HepG2 (cell line): Measurements from ENCODE around the gene RANBP17. TPM values are rescaled to one million over a fixed set of nuclear protein-coding genes. Genes with fewer than 3 reads are reported as not detected.

ENCODE experiments used
- ATAC-seq: fragments of 200-7000 bp; cut with Tn5 transposase; 3 replicates; pipeline ENCODE4 v1.9.1; 2020; ENCODE audit warnings: mild to moderate bottlenecking, moderate library complexity
- BruUV-seq: library from RNA; stranded (reverse); fragments of 400-500 nt; replicated peaks from 2 replicates; lab custom pipeline; 2021; lab: Mats Ljungman, UMichigan
- CTCF ChIA-PET: fragments of 300-600 bp; formaldehyde crosslinking; extraction: SDS; loops from one replicate; lab custom pipeline; 2021; ENCODE audit warnings: low total read pairs, inconsistent platforms, low intra/inter-chr PET ratio; lab: Yijun Ruan, JAX
- POLR2A ChIA-PET: fragments of 350-600 bp; sonication (Branson Sonifier 250); formaldehyde crosslinking; loops from one replicate; lab custom pipeline; 2020; ENCODE audit warnings: antibody characterized with exemption, inconsistent platforms; lab: Yijun Ruan, JAX
- DNase-seq: peaks from one replicate; pipeline ENCODE4 v3.0.0-alpha.2; 2015; ENCODE audit warnings: low spot score
- FAIRE-seq: peaks from 3 replicates; lab custom pipeline; 2011; peaks lifted over from hg19 to GRCh38; lab: Jason Lieb, UNC
- H2AFZ ChIP-seq: one replicate; pipeline ENCODE4 v1.6.1; 2011; ENCODE audit warnings: low read length, inconsistent platforms
- H3K27ac ChIP-seq: fragments of 300-600 bp; 3 replicates; pipeline ENCODE4 v1.8.0; 2011; ENCODE audit warnings: mixed run types, mild to moderate bottlenecking, mixed read lengths, low read length, inconsistent platforms; ENCODE audit not compliant: insufficient read depth; ENCODE audit errors: extremely low read length
- H3K27me3 ChIP-seq, 2 experiments: fragments of 200-600 bp in 1 of 2; 2 replicates in 1 of 2; 3 replicates in 1 of 2; pipeline versions ENCODE4 v1.6.0 to v1.8.0; 2011; ENCODE audit warnings: low read length in 2 of 2, mild to moderate bottlenecking in 2 of 2, moderate library complexity in 2 of 2, inconsistent platforms in 1 of 2; ENCODE audit not compliant: insufficient read depth in 2 of 2, control insufficient read depth in 1 of 2
- H3K36me3 ChIP-seq, 2 experiments: fragments of 200-600 bp in 1 of 2; replicated peaks in 1 of 2; 2 replicates in 1 of 2; 3 replicates in 1 of 2; pipeline versions ENCODE4 v1.5.1 to v1.8.0; 2011; ENCODE audit warnings: low read length in 2 of 2, inconsistent platforms in 1 of 2; ENCODE audit not compliant: insufficient read depth in 2 of 2, control insufficient read depth in 1 of 2
- H3K4me1 ChIP-seq: 2 replicates; pipeline ENCODE4 v1.5.1; 2012; ENCODE audit warnings: low read length, inconsistent platforms; ENCODE audit not compliant: insufficient read depth
- H3K4me2 ChIP-seq: 2 replicates; pipeline ENCODE4 v1.6.0; 2011; ENCODE audit warnings: low read depth, low read length, inconsistent platforms
- H3K4me3 ChIP-seq, 3 experiments: fragments of 200-600 bp in 1 of 3; sonication (generic), shearing (Covaris generic) in 1 of 3; replicated peaks in 1 of 3; 2 replicates each; pipeline ENCODE4 v1.5.1; 2011 to 2016; ENCODE audit warnings: low read length in 3 of 3, inconsistent platforms in 2 of 3, low read depth in 2 of 3, mild to moderate bottlenecking in 2 of 3, control low read depth in 1 of 3, mixed read lengths in 1 of 3; ENCODE audit not compliant: insufficient read depth in 1 of 3
- H3K79me2 ChIP-seq: one replicate; pipeline ENCODE4 v1.6.1; 2011; ENCODE audit warnings: low read length, inconsistent platforms; ENCODE audit not compliant: insufficient read depth
- H3K9ac ChIP-seq: 2 replicates; pipeline ENCODE4 v1.6.0; 2011; ENCODE audit warnings: mild to moderate bottlenecking, low read depth, low read length, inconsistent platforms; ENCODE audit not compliant: insufficient read depth
- H3K9me3 ChIP-seq: 2 replicates; pipeline ENCODE4 v1.5.1; 2012; ENCODE audit warnings: mild to moderate bottlenecking, low read length
- H4K20me1 ChIP-seq: 2 replicates; pipeline ENCODE4 v1.6.0; 2011; ENCODE audit warnings: inconsistent platforms, mild to moderate bottlenecking, low read length, moderate library complexity; ENCODE audit not compliant: insufficient read depth
- ATF7 ChIP-seq, 2 experiments: fragments of 450-650 bp in 1 of 2; sonication (generic) in 1 of 2; formaldehyde crosslinking in 1 of 2; IDR thresholded peaks; 2 replicates each; pipeline versions ENCODE4 v1.4.0 to v1.6.1; 2016 to 2020; ENCODE audit warnings: antibody characterized with exemption in 1 of 2, mild to moderate bottlenecking in 1 of 2, missing genetic modification reagents in 1 of 2
- CBFB ChIP-seq: sonication (generic); formaldehyde crosslinking; IDR thresholded peaks from 2 replicates; pipeline ENCODE4 v1.4.0; 2020; ENCODE audit warnings: missing genetic modification reagents
- CBX1 ChIP-seq: IDR thresholded peaks from one replicate; pipeline ENCODE4 v1.6.1; 2016; ENCODE audit warnings: antibody characterized with exemption, low read depth
- CEBPZ ChIP-seq: IDR thresholded peaks from 2 replicates; pipeline ENCODE4 v1.6.1; 2012; ENCODE audit warnings: low read length, improper control_type of control experiment
- DDIT3 ChIP-seq: sonication (generic); formaldehyde crosslinking; IDR thresholded peaks from 2 replicates; pipeline ENCODE4 v1.4.0; 2020; ENCODE audit warnings: mild to moderate bottlenecking, missing genetic modification reagents
- GABPA ChIP-seq, 2 experiments: IDR thresholded peaks; 2 replicates each; pipeline ENCODE4 v1.6.1; 2011 to 2016; ENCODE audit warnings: low read depth in 2 of 2, low read length in 1 of 2, missing biosample characterization in 1 of 2, missing genetic modification characterization in 1 of 2
- HDAC6 ChIP-seq: fragments of 200-600 bp; sonication (generic); IDR thresholded peaks from 2 replicates; pipeline ENCODE4 v1.7.0; 2017; ENCODE audit warnings: mild to moderate bottlenecking, antibody characterized with exemption, low read length, low read depth
- HNF4A ChIP-seq: sonication (generic); formaldehyde crosslinking; IDR thresholded peaks from 2 replicates; pipeline ENCODE4 v1.4.0; 2020; ENCODE audit warnings: missing genetic modification reagents
- MAFF ChIP-seq: IDR thresholded peaks from 2 replicates; pipeline ENCODE4 v1.6.1; 2011; ENCODE audit warnings: low read depth, low read length, improper control_type of control experiment
- MAFK ChIP-seq, 2 experiments: IDR thresholded peaks in 1 of 2; conservative IDR thresholded peaks in 1 of 2; 2 replicates each; pipeline ENCODE4 v1.6.1; 2011; ENCODE audit warnings: improper control_type of control experiment in 2 of 2, low read length in 2 of 2
- MTF2 ChIP-seq: sonication (generic); formaldehyde crosslinking; IDR thresholded peaks from 2 replicates; pipeline ENCODE4 v1.5.0; 2020; ENCODE audit warnings: missing genetic modification reagents, borderline replicate concordance
- RFX1 ChIP-seq: fragments of 450-650 bp; IDR thresholded peaks from 2 replicates; pipeline ENCODE4 v1.6.1; 2017
- SYNCRIP ChIP-seq: fragments of 200-400 bp; formaldehyde crosslinking; IDR thresholded peaks from 2 replicates; pipeline ENCODE4 v1.6.1; 2018; ENCODE audit warnings: mild to moderate bottlenecking, low read depth, low read length; ENCODE audit not compliant: insufficient read depth
- ZFP36L1 ChIP-seq: sonication (generic); formaldehyde crosslinking; IDR thresholded peaks from 2 replicates; pipeline ENCODE4 v1.8.0; 2022; ENCODE audit warnings: mild to moderate bottlenecking, missing genetic modification reagents, moderate library complexity
- ZMYM4 ChIP-seq: sonication (generic); formaldehyde crosslinking; IDR thresholded peaks from 2 replicates; pipeline ENCODE4 v1.8.1; 2023; ENCODE audit warnings: mild to moderate bottlenecking, missing genetic modification reagents
- ZNF331 ChIP-seq: sonication (generic); formaldehyde crosslinking; IDR thresholded peaks from 2 replicates; pipeline ENCODE4 v1.4.0; 2020; ENCODE audit warnings: missing genetic modification reagents
- ZNF34 ChIP-seq: sonication (generic); formaldehyde crosslinking; IDR thresholded peaks from 2 replicates; pipeline ENCODE4 v1.4.0; 2020; ENCODE audit warnings: mild to moderate bottlenecking, missing genetic modification reagents, borderline replicate concordance
- ZNF362 ChIP-seq: sonication (generic); formaldehyde crosslinking; IDR thresholded peaks from 2 replicates; pipeline ENCODE4 v1.4.0; 2020; ENCODE audit warnings: missing genetic modification reagents, mild to moderate bottlenecking, borderline replicate concordance
- ZNF614 ChIP-seq: IDR thresholded peaks from 2 replicates; pipeline ENCODE4 v1.6.1; 2018; ENCODE audit warnings: missing biosample characterization, missing genetic modification reagents, inconsistent platforms, borderline replicate concordance
- ZNF761 ChIP-seq: sonication (generic); formaldehyde crosslinking; conservative IDR thresholded peaks from 2 replicates; pipeline ENCODE4 v1.4.0; 2020; ENCODE audit warnings: mild to moderate bottlenecking, missing genetic modification reagents
- WGBS: methylation state at CpG from one replicate; pipeline ENCODE4 v1.1.6; 2017; ENCODE audit warnings: low lambda C conversion rate; 5-methylcytosine and 5-hydroxymethylcytosine counted together
- in situ Hi-C: cut with HindIII; loops from 2 replicates; pipeline ENCODE4 v1.10.0; 2017; ENCODE audit warnings: low pct_unique_long_range_greater_than_20kb; ENCODE audit not compliant: extremely low pct_ligation_motif_present
- intact Hi-C: fragments of 100-400 bp; cut with micrococcal nuclease; formaldehyde crosslinking; loops from one replicate; pipeline ENCODE4 v1.10.0; 2022; ENCODE audit not compliant: unreplicated experiment
- polyA plus RNA-seq, 8 experiments: library from polyadenylated mRNA; depleted of rRNA in 3 of 8; stranded (reverse) in 7 of 8; unstranded in 1 of 8; fragments of >200 nt; fragmentation: Illumina TruSeq in 4 of 8; extraction: Trizol in 4 of 8; gene quantifications; 2 replicates each; pipeline versions ENCODE4 v1.2.1 to v1.2.3, GENCODE V29; 2011 to 2016; ENCODE audit warnings: low read depth in 4 of 8, missing spikeins in 1 of 8, mixed read lengths in 1 of 8; ENCODE audit not compliant: insufficient read depth in 1 of 8
- total RNA-seq, 5 experiments: library from RNA; depleted of rRNA; stranded (reverse); fragments of >200 nt; fragmentation: Illumina TruSeq; extraction: Trizol; gene quantifications; 2 replicates each; pipeline ENCODE4 v1.2.3, GENCODE V29; 2016; ENCODE audit warnings: low read depth in 1 of 5

RANBP17 gene
- total and polyA plus RNA-seq, 2 of the 13 experiments (the other 11 are each of a cell fraction or from before 2014, with no cell fraction given), result not detected

- Histone ChIP-seq H3K9ac (no peak overlapping the region), H4K20me1 (no peaks in the 10 kb centered on the region), H3K4me2 (peak overlapping the region; percentile 16; the same call in 1 of the 2 replicates), H3K27ac (no peak overlapping the region), H3K79me2 (no peaks in the 10 kb centered on the region), H3K27me3 (no peaks in the 10 kb centered on the region), H3K36me3 (no peaks in the 10 kb centered on the region), H3K9me3 (peaks cover 19% of the 10 kb centered on the region), H2AFZ (no peak overlapping the region), H3K4me1 (peaks cover 9% of the 10 kb centered on the region), H3K4me3 (no peak overlapping the region)
- 0% methylated on average over 1 of the region's 1 CpG for WGBS
- ChIA-PET POLR2A (no interaction called here), CTCF (no interaction called here)
- peak; percentile 62; the same call in 2 of the 3 replicates for ATAC-seq
- peak; percentile 23 for DNase-seq
- in situ Hi-C loops (no loop called here), intact Hi-C loops (no loop called here)
- no peak for FAIRE-seq
- no TSS peak for BruUV-seq
- TF ChIP-seq DDIT3 (CRISPR knock-in tag) (no peak), MAFF (peak; percentile 70), ZNF362 (CRISPR knock-in tag) (no peak), ZFP36L1 (no peak), HDAC6 (no peak), ZNF331 (CRISPR knock-in tag) (no peak), RFX1 (no peak), ZMYM4 (CRISPR knock-in tag) (no peak), CBFB (CRISPR knock-in tag) (no peak), CEBPZ (no peak), ATF7 (IDR thresholded peaks at IDR 0.05) (no peak), ATF7 (CRISPR knock-in tag; IDR thresholded peaks at IDR 0.05) (no peak), CBX1 (no peak), ZNF34 (no peak), MTF2 (CRISPR knock-in tag) (no peak), MAFK (conservative IDR thresholded peaks at IDR 0.05 in 1 of 2, IDR thresholded peaks at IDR 0.05 in 1 of 2; ENCODE audit: low read length in 2 of 2) (peak; percentile 71 to 83), SYNCRIP (no peak), HNF4A (CRISPR knock-in tag) (peak; percentile 44), ZNF761 (CRISPR knock-in tag) (no peak), GABPA (IDR thresholded peaks at IDR 0.05; ENCODE audit: low read depth, low read length) (no peak), GABPA (CRISPR knock-in tag; IDR thresholded peaks at IDR 0.05; ENCODE audit: low read depth) (peak; percentile 54; the same call in 1 of the 2 replicates), ZNF614 (CRISPR knock-in tag) (no peak)
Measured at GRCh38 chr5:171250738-171251137, 388.9 kb downstream of the RANBP17 start.
